GM18951 (cell line): ENCODE measurements around the gene TSHZ2.

Experiments
- POLR2A ChIP-seq: IDR thresholded peaks from 4 replicates; pipeline ENCODE4 v1.6.1; 2011; ENCODE audit warnings: mild to moderate bottlenecking; ENCODE audit not compliant: insufficient read length, insufficient read depth; ENCODE audit errors: extremely low read depth
- in situ Hi-C: fragments of 300-500 bp; cut with MboI; formaldehyde crosslinking; loops from one replicate; pipeline ENCODE4 v1.12.0; 2022; ENCODE audit warnings: low sequenced_read_pairs, mixed read lengths, inconsistent platforms; ENCODE audit not compliant: unreplicated experiment

The TSHZ2 gene

DNA sequence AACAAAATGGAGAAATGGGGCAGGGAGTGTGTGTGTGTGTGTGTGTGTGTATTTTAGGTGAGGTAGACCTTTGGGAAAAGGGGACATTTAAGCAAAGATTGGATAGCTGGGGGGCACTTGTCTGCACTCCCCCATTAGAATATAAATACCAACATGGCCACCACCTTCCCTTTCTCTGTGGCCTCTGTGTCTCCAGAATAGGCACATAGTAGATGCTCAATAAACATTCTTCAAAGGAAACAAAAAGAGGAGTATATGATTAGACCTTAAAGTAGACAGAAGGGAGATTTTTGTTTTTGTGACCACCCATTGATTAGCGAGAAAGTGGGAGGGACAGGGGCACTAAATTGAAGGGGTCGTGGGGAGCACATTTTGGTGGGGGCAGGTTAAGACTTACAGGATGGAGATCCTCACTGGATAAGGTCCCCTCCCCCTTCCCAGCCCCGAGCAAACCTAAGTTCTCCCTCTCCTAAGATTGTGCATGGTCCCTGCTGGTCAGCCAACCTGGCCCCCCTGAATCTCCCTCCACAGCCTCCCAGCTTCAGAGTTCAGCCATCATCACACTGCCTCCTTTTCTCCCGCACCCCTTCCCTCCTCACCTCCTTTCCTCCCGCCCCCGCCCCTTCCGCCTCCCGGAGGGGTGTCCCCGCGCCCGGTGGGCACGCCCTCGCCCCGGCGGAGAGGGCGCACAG lies 514 bp upstream of the TSHZ2 start:
- in situ Hi-C loops, result no loop called here
- TF ChIP-seq POLR2A, result no peak

DNA sequence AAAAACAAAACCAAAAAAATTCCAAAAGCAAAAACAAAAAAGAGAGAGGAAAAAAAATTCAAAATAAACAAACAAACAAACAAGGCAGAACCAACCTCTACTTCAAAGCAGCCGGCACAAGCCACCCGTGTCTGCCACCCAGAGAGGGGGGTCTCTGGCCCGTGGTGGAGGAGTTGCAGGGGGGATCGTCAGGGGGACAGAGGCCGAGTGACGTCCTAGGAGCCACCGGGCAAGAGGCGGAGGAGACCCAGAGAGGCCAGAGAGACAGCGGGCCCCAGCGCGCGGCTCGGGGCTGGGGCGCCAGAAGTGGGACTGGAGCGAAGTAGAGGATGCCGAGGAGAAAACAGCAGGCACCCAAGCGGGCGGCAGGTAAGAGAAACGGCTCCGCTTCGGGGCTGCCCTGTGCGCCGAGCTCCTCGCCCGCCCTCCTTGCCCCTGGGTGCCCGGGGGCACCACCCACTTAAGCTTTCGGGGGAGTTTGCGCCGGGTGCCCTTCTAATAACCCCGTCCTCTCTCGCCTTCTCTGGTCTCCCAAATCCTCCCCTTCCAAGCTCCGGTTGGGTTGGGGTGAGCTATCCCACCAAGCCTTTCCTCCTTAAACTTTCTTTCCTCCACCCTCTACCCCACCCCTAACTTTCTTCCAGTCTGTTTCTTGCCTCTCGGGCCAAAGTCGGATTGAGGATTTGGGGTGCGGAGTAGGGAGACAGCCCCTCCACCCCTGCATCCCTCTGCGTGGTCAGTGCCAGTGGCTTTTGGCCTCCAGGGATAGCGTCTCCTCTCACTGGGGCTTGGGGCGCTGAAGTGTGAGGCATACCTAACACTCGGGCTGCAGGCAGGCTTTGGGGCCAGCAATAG lies 1.0 kb downstream of the TSHZ2 start:
- in situ Hi-C loops, result no loop called here
- TF ChIP-seq POLR2A, result no peak

DNA sequence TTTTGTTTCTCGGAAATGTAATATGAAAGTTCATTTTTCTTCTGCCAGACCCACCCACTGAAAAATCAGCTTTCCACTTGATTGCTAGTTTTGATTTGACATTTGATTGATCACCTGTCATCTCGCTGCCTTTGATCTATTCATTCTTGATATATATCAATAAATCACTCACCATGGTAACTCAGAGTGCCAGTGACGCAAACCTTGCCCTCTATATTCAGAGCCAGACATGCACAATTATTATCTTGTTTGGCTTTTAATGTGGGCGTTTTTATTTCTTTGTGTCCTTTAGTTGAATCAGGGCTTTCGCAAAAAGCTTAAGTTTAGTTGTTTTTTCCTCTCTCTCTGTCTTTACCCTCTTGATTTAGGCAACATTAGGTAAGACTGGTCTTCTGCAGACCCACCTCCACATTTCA lies 2.0 kb downstream of the TSHZ2 start:
- TF ChIP-seq POLR2A, result no peak
- in situ Hi-C loops, result no loop called here

DNA sequence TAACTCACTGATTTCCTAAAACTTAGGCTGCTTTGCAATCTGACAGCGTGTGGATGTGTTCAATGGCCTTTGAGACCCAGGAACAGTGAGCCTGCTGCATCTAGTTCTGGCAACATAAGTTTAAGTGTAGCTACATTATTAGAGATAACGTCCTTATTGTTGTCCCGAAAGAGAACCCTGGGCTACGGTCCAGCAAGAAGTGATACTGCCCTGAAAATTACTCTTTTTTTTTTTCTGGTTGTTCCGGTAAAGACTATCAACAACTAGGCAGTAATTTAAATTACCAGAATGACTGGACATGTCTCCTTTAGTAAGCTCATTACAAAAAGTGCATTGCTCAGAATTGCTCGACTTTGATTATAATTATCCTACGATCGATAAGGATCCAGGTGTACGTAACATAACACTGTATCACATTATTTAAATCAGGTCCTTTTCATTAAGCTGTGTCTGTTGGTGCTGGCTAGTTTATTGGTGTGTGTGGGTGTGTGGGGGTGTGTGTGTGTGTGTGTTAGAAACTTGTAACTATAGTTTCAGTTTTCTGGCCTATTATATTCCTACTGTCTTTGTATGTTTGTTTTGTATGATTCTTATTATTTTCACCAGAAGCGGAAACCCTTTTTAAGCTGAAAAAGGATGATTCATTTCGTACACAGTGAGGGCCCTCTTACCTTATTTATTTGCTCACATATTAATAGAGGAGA lies 3.0 kb downstream of the TSHZ2 start:
- no peak for TF ChIP-seq POLR2A
- in situ Hi-C loops, result no loop called here

DNA sequence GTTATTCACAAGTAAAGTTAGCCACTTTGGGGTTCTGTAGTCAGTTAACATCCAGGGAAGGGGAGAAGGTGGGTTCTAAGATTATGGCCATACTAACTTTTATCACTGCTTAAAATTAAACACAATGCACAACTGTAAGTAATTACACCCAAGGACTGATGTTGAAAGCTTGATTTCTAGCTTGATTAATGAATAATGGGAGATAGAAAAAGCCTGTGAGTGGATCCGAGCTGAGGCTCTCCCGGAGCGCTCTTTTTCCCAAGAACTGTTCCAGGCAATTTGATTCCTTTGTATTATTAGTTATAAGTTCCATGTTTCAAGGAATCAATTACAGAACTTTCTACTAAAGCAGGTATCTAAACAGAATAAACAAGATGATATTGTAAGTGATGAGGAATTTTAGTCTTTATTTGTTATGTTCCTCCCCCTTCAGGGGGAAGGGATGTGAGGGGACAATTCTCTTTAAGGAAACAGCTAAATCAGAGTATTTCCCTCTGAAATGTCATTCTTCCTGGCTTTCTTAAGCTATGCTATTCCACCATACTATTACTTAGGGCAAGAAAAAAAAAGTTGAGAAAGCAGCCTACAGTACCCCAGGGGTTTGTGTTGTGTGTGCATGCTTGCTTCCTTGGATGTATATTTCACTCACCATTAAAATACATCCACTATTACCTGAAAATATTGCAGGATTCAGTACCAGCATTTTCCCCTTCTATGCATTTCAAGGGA lies 3.8 kb downstream of the TSHZ2 start:
- in situ Hi-C loops, result no loop called here
- TF ChIP-seq POLR2A, result no peak

DNA sequence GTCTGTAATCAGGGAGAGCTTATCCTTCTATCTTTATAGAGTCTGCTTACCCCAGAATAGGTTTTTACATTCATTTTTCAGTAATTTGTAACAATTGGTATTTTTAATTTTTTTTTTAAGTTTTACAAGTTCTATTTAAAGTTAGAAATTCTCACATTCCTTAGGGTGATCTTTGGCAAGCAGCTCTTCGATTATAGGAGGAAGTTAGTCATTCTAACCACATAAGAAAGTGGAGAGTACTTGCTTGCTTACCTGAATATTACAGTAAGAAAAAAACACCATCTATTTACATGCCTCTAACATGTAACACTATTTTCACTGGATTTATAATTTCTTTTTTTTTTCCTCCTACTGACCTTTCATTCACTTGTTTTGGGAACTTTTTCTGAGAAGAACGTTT lies 6.7 kb downstream of the TSHZ2 start:
- in situ Hi-C loops, result no loop called here
- no peak for TF ChIP-seq POLR2A

DNA sequence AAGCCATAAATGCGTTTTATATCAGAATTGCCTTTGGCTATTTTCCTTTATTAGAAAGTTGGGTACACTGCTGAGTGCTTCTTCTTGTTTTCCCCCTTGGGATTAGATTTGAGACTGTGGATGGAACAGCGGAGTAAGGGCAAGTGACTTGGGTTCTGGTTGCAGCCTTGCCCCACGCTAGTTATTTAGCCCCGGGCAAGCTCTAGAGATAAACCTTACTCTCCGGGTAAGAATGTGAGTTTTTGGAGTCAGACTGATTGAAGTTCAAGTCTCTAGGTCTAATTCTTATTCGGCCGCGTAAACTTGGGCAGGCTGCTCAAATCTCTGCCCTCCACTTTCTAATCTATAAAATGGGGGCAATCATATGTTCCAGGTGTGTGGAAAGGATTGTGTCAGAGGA lies 8.9 kb downstream of the TSHZ2 start:
- TF ChIP-seq POLR2A, result no peak
- in situ Hi-C loops, result no loop called here

DNA sequence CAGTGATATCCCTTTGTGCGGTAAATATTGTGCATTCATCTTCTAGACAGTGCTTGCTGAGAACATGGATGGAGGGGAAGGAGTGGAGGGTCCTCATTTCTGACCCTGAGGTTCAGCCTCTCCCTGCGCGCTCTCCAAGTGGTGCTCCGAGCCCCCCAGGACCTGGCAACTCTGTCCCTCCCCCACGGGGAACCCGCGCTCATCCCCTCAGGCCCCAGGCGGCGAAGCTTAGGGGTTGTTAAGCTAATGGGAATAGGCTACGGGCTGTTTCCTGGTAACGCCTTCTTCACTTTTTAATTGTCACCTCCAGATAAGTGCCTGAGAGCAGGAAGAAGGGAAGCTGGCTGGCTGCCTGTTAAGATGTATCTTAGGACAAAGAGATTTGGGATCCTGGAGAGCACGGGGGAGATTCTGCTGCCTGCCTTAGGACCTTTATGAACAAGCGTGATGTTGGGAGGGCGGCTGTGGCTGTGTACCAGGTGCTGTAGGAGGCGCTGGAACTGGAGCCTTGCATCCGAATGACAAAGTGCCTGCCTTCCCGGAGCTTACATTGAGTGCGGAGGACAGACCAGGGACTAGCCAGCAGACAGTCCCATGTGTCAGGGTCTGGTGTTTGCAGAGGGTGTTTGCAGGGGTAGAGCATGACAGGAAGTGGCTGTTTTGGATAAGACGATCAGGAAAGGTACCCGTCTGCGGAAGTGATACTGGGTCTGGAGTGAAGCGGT lies 11.7 kb downstream of the TSHZ2 start:
- in situ Hi-C loops, result no loop called here
- no peak for TF ChIP-seq POLR2A

DNA sequence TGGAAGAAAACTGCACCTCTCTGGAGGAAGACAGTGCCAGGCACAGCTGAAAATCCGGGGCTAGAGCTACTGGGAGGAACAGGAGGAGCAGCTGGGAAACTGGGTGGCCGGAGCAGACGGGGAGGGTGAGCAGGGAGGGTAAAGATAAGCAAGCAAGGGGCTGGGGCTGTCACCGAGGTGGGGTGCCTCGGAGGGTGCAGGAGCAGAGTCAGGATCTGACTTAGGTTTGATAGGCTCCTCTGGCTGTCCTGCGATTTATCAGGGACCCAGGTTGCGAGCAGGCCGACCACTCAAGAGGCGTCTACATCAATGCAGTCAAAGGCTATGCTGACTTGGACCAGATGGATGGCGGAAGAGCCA lies 12.3 kb downstream of the TSHZ2 start:
- in situ Hi-C loops, result no loop called here

DNA sequence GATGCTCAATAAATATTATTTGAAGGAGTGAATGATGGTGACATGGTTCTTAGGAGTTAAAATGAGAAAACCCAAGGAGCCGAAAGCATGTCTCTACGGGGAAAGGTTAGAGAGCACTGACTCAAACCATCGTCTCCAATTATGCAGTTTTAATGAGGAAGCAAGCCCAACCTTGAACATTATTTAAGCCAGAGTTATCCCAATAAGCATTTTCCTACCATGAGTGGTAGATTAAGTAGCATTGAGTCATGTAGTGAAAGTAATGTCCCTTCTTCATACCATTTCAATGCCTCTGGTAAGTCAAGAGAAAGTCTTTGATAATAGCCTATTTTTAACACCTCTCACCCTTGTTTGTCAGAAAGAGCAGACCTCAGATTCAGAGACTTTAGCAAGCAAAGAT lies 13.5 kb downstream of the TSHZ2 start:
- TF ChIP-seq POLR2A, result no peak
- in situ Hi-C loops, result no loop called here

More for the DNA sequence above, 12.3 kb downstream of the TSHZ2 start:
- TF ChIP-seq POLR2A, result no peak

DNA sequence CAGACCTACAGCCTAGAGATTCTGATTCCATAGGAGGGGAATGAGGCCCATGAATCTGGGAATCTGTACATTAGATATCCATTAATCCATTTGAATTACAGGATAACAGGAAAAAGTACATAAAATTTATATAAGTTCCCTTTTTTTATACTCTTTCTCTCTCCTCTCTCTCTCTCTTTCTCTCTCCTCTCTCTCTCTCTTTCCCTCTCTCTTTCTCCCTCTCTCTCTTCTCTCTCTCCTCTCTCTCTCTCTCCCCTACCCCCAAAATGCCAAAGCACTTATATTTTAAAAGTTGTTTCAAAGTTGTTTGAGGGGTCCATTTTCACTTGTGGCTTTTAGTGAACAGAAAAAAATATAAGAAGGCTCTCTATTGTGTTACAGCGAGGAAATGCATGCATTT lies 15.1 kb downstream of the TSHZ2 start:
- in situ Hi-C loops, result no loop called here
- TF ChIP-seq POLR2A, result no peak

DNA sequence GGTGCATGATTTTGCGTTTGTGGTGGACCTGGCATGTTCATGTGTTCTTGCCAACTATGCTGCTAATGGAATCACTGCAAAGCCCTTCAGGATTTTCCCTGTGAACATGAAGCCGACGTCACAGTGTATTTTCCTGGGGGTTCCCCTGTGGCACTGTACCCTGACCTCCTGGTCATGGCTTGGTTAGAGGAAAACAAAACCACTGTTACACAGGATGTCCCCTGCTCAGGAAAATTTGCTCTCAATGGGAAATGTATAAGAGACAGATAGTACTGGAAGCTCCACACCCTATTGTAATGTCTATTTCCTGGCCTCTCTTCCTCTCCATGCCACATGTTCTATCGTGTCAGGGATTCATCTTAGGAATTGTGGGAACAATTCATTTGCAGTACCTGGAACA lies 19.7 kb downstream of the TSHZ2 start:
- in situ Hi-C loops, result no loop called here

More for the DNA sequence above, 19.7 kb downstream of the TSHZ2 start:
- TF ChIP-seq POLR2A, result no peak
